Pancreas (tissue), 10 donors: Measurements from ENCODE around the gene GNAL. TPM values are rescaled to one million over a fixed set of nuclear protein-coding genes. Genes with fewer than 3 reads are reported as not detected.

Source experiments
- ATAC-seq, 4 donors: fragments of 200-7000 bp; cut with Tn5 transposase; one replicate each; pipeline versions ENCODE4 v1.8.0 to v1.9.1; 2020; ENCODE audit warnings: mild to moderate bottlenecking in 4 of 4, moderate library complexity in 4 of 4
- DNase-seq, 6 donors: peaks; one replicate each; pipeline ENCODE4 v3.0.0-alpha.2; 2020
- FAIRE-seq: peaks from 2 replicates; lab custom pipeline; 2012; peaks lifted over from hg19 to GRCh38; lab: Jason Lieb, UNC
- H3K27ac ChIP-seq, 4 donors: fragments of 200-600 bp; sonication (generic); 1 replicate in 3 of 4; 2 replicates in 1 of 4; pipeline versions ENCODE4 v1.5.0 to v1.8.0; 2020
- H3K27me3 ChIP-seq, 4 donors: fragments of 200-600 bp; one replicate each; pipeline ENCODE4 v1.8.0; 2021
- H3K36me3 ChIP-seq, 3 donors: fragments of 200-600 bp; sonication (generic) in 1 of 3; one replicate each; pipeline versions ENCODE4 v1.5.0 to v1.8.0; 2020 to 2021
- H3K4me1 ChIP-seq, 3 donors: fragments of 200-600 bp; one replicate each; pipeline ENCODE4 v1.8.0; 2021
- H3K4me3 ChIP-seq, 4 donors: fragments of 200-600 bp; sonication (generic) in 2 of 4; one replicate each; pipeline versions ENCODE4 v1.5.0 to v1.8.0; 2020 to 2021
- H3K9me3 ChIP-seq, 4 donors: fragments of 200-600 bp; one replicate each; pipeline ENCODE4 v1.8.0; 2021
- WGBS, 2 donors: extraction: QIAGEN DNeasy Blood & Tissue Kit; methylation state at CpG; one replicate each; pipeline ENCODE4 v1.1.7; 2013; 5-methylcytosine and 5-hydroxymethylcytosine counted together
- intact Hi-C, 3 donors: fragments of 100-400 bp; cut with DNase I; formaldehyde crosslinking; loops; one replicate each; pipeline versions ENCODE4 v1.11.1 to v1.14.2; 2022
- polyA plus RNA-seq, 2 donors: library from polyadenylated mRNA; stranded (reverse); fragments of 200-250 nt; gene quantifications; one replicate each; pipeline ENCODE4 v1.2.3, GENCODE V29; 2013
- total RNA-seq, 6 donors: library from RNA; stranded (reverse); fragmentation: NEBNext Ultra II Directional in 4 of 6; extraction: Animal tissue kit (Norgen Biotek cat#: 25700) in 4 of 6; gene quantifications; one replicate each; pipeline versions ENCODE4 v1.2.1 to v1.2.4, GENCODE V29; 2021 to 2023
- TF ChIP-seq, protein P1 (sequence below), 4 donors: fragments of 200-600 bp; sonication (generic) in 3 of 4; IDR thresholded peaks; one replicate each; pipeline versions ENCODE4 v1.5.0 to v1.8.0; 2021; ENCODE audit warnings: antibody characterized with exemption in 4 of 4
- donor health status: healthy with polysubstance abuse.
- donor health status: DM: no; HTN: no; CAD: no; lungs with moderate emphysema.
- donor health status: DM: no; HTN: no; CAD: no.
- donor health status: control.
- donor health status: control.
- donor health status: Bipolar disorder and iron deficiency.
- donor health status: DM: yes; HTN: yes; CAD: no.
- donor health status: DM: no; HTN: no; CAD: no.
- donor health status: DM: no; HTN: no; CAD: no.
- donor health status: DM: yes; HTN: yes; CAD: no.

The GNAL gene
- total and polyA plus RNA-seq, 8 donors = 0.22 to 2.2 (median 0.71) TPM

DNA sequence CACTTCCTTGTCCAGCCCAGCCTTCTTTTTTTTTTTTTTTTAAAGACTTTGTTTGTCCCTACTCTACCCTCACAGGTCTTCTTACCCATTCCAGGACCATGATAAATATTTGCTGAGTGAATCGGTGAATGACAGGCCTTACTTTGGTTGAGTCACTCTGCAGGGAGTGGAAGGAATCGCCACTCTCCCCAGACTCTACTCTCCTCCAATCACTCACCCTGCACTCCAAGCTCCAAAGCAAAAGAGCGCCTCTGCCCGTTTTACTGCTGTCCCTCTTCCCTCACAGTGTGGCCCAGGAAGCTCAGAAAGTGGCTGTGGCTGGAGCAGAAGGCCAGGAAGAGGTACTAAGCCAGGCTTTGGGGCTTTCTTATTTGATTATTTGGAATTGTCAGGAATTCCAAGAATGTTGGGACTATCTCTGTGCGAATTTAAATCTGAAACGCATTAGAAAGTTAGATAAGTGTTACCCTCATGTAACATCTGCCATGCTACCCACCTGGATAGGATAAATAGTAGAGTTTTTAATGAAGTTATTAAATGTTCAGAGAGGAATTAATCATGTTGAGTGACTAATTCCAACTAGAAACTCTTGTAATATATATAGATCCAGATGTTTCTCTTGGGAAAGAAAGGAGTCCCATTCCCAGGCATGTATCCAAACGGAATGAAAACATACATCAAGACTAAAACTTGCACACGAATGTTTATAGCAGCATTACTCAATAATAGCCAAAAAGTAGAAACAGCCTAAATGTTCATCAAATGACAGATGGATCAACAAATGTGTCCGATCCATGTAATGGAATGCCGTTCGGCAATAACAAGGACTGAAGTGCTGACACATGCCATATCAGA lies 119.2 kb downstream of the GNAL start:
- no peaks in the 10 kb centered on the region for H3K9me3 ChIP-seq
- DNase-seq (no peak), ATAC-seq (no peak), FAIRE-seq (no peak)
- H3K4me3 ChIP-seq = no peak overlapping the region
- no peaks in the 10 kb centered on the region for H3K4me1 ChIP-seq
- TF ChIP-seq, protein P1, sequence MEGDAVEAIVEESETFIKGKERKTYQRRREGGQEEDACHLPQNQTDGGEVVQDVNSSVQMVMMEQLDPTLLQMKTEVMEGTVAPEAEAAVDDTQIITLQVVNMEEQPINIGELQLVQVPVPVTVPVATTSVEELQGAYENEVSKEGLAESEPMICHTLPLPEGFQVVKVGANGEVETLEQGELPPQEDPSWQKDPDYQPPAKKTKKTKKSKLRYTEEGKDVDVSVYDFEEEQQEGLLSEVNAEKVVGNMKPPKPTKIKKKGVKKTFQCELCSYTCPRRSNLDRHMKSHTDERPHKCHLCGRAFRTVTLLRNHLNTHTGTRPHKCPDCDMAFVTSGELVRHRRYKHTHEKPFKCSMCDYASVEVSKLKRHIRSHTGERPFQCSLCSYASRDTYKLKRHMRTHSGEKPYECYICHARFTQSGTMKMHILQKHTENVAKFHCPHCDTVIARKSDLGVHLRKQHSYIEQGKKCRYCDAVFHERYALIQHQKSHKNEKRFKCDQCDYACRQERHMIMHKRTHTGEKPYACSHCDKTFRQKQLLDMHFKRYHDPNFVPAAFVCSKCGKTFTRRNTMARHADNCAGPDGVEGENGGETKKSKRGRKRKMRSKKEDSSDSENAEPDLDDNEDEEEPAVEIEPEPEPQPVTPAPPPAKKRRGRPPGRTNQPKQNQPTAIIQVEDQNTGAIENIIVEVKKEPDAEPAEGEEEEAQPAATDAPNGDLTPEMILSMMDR (IDR thresholded peaks at IDR 0.05) = no peak
- H3K27me3 ChIP-seq = no peaks in the 10 kb centered on the region
- WGBS, 2 donors = 55 to 59% methylated on average over 11 of the region's 11 CpGs
- no peaks in the 10 kb centered on the region for H3K36me3 ChIP-seq
- no peak overlapping the region for H3K27ac ChIP-seq
- intact Hi-C loops = no loop called here

DNA sequence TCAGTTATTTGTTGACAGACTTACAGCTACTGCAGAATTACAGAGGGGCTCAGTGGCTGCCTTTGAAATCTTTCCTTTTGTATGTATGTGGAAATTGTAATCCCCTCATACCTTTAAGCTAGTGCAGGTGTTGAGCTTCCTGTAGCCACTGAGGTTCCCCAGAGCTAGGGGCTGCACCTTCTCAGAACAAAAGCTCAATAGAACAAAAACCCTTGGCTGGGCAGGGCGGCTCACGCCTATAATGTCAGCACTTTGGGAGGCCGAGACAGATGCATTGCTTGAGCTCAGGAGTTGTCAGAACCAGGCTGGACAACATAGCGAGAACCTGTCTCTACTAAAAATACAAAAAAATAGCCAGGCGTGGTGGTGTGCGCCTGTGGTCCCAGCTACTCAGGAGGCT lies 120.8 kb downstream of the GNAL start:
- no peak for ATAC-seq

DNA sequence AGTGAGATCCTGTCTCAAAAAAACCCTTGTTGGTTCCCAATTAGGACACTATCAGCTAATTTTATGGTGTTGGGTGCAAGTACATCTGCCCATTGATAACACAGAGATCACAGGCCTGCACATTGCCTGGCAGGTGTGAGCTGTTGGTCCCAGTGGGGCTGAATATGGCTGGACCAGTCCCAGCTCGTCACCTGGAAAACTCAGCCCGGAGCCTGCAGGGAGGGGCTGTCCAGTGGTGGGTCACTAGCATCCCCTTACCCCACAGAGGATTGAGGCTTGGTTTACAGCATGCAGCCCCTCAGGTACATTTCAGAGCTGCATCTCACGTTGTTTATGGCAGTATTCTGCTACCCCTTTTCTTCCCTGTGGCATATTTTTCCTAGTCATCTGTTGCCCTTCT lies 121.3 kb downstream of the GNAL start:
- Histone ChIP-seq H3K27me3 (no peaks in the 10 kb centered on the region), H3K9me3 (no peaks in the 10 kb centered on the region), H3K36me3 (no peaks in the 10 kb centered on the region), H3K27ac (no peak overlapping the region), H3K4me3 (no peak overlapping the region), H3K4me1 (no peaks in the 10 kb centered on the region)
- WGBS, 2 donors = 70 to 79% methylated on average over 3 of the region's 3 CpGs
- TF ChIP-seq, protein P1 (IDR thresholded peaks at IDR 0.05) = no peak
- FAIRE-seq (no peak), ATAC-seq (no peak), DNase-seq (no peak)
- intact Hi-C loops = no loop called here

More for the DNA sequence above, 120.8 kb downstream of the GNAL start:
- no peak for DNase-seq
- 85 to 86% methylated on average over 6 of the region's 6 CpGs for WGBS, 2 donors
- no peak for FAIRE-seq
- TF ChIP-seq, protein P1 (IDR thresholded peaks at IDR 0.05) = no peak
- Histone ChIP-seq H3K4me1 (no peaks in the 10 kb centered on the region), H3K36me3 (no peaks in the 10 kb centered on the region), H3K27ac (no peak overlapping the region), H3K9me3 (no peaks in the 10 kb centered on the region), H3K4me3 (no peak overlapping the region), H3K27me3 (no peaks in the 10 kb centered on the region)
- intact Hi-C loops = no loop called here

DNA sequence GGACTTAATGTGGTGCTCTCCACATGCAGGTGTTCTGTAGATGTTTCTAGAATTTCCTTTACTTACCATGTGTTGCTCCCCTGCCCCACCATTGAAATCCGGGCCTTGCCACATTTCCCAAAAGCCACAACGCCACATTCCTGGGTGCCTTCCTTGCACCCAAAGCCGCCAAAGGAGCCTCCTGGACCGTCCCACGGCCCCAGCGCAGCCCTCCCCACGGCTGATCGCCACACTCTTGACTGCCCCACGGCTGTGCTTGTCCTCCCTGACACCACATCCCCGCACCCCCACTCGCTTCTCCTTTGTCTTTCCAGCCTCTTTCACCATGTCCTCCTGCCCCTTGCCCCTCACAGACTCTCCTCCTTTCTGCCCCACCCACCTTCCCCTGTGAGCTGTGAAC lies 121.9 kb downstream of the GNAL start:
- Histone ChIP-seq H3K27ac (no peak overlapping the region), H3K4me3 (no peak overlapping the region), H3K4me1 (no peaks in the 10 kb centered on the region), H3K9me3 (no peaks in the 10 kb centered on the region), H3K36me3 (no peaks in the 10 kb centered on the region), H3K27me3 (no peaks in the 10 kb centered on the region)
- TF ChIP-seq, protein P1 (IDR thresholded peaks at IDR 0.05) = no peak
- no peak for FAIRE-seq
- ATAC-seq = no peak
- intact Hi-C loops = no loop called here
- WGBS, 2 donors = 79 to 83% methylated on average over 11 of the region's 11 CpGs
- DNase-seq = no peak

DNA sequence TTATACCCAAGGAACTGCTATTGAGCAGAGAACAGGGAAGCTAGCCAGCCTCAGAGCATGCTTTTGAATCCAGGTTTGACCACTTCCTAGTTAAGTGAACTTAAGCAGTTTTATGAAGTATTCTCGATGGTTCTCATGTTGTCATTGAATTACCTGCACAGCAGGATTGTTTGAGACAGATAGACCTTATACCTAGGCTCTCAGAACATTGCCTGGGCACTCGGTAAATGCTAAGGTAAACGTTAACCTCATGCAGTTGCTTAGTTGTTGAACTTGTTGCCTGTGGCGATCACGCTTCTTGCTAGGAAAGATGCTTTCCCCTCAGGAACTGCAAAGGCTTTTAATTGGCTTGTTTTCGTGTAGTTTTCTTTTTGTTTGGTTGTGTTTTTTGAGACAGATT lies 128.2 kb downstream of the GNAL start:
- no peak overlapping the region for H3K27ac ChIP-seq
- no peaks in the 10 kb centered on the region for H3K27me3 ChIP-seq
- H3K9me3 ChIP-seq = no peaks in the 10 kb centered on the region
- no peaks in the 10 kb centered on the region for H3K4me1 ChIP-seq
- intact Hi-C loops = no loop called here
- DNase-seq (no peak), ATAC-seq (no peak), FAIRE-seq (no peak)
- TF ChIP-seq, protein P1 (IDR thresholded peaks at IDR 0.05) = no peak
- H3K4me3 ChIP-seq = no peak overlapping the region
- WGBS, 2 donors = 48 to 51% methylated on average over 6 of the region's 6 CpGs
- H3K36me3 ChIP-seq = no peaks in the 10 kb centered on the region
